Transverse colon (tissue), 4 donors: ENCODE measurements around the gene SLC4A3.

Source experiments
- CTCF ChIP-seq, 5 experiments: fragments of 200-600 bp in 3 of 5; fragments of 450-650 bp in 2 of 5; sonication (generic) in 3 of 5; IDR thresholded peaks; 1 replicate in 2 of 5; 2 replicates in 3 of 5; pipeline ENCODE4 v1.5.1; 2016 to 2017; ENCODE audit warnings: antibody characterized with exemption in 5 of 5, inconsistent platforms in 3 of 5, mild to moderate bottlenecking in 2 of 5, moderate library complexity in 1 of 5
- EP300 ChIP-seq: sonication (generic); formaldehyde crosslinking; IDR thresholded peaks from one replicate; pipeline ENCODE4 v1.6.1; 2017; ENCODE audit warnings: antibody characterized with exemption, low read depth
- POLR2A ChIP-seq: fragments of 450-650 bp; IDR thresholded peaks from one replicate; pipeline ENCODE4 v1.6.1; 2016; ENCODE audit warnings: antibody characterized with exemption, mild to moderate bottlenecking, moderate library complexity
- POLR2AphosphoS5 ChIP-seq, 3 donors: sonication (generic); formaldehyde crosslinking; IDR thresholded peaks; one replicate each; pipeline ENCODE4 v1.6.1; 2016; ENCODE audit warnings: antibody characterized with exemption in 3 of 3

GRCh38 chr2:219679571-219679970, 52.1 kb downstream of the SLC4A3 start:
- no peak for TF ChIP-seq CTCF (IDR thresholded peaks at IDR 0.05)
- no peak for TF ChIP-seq POLR2AphosphoS5 (IDR thresholded peaks at IDR 0.05)
- TF ChIP-seq EP300: no peak
- TF ChIP-seq POLR2A: no peak
